GOT3 (cell line): ENCODE results near the gene DRC3.
"Not testable (repeated sequence)": the region's sequence is repeated elsewhere in the genome, so short reads cannot be mapped to it uniquely, and the experiment has no call there.

Source experiments
- DNase-seq: peaks from one replicate; lab custom pipeline; 2025; ENCODE audit warnings: mixed read lengths; lab: John Stamatoyannopoulos, UW

The DRC3 gene, protein sequence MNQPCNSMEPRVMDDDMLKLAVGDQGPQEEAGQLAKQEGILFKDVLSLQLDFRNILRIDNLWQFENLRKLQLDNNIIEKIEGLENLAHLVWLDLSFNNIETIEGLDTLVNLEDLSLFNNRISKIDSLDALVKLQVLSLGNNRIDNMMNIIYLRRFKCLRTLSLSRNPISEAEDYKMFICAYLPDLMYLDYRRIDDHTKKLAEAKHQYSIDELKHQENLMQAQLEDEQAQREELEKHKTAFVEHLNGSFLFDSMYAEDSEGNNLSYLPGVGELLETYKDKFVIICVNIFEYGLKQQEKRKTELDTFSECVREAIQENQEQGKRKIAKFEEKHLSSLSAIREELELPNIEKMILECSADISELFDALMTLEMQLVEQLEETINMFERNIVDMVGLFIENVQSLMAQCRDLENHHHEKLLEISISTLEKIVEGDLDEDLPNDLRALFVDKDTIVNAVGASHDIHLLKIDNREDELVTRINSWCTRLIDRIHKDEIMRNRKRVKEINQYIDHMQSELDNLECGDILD

DNA sequence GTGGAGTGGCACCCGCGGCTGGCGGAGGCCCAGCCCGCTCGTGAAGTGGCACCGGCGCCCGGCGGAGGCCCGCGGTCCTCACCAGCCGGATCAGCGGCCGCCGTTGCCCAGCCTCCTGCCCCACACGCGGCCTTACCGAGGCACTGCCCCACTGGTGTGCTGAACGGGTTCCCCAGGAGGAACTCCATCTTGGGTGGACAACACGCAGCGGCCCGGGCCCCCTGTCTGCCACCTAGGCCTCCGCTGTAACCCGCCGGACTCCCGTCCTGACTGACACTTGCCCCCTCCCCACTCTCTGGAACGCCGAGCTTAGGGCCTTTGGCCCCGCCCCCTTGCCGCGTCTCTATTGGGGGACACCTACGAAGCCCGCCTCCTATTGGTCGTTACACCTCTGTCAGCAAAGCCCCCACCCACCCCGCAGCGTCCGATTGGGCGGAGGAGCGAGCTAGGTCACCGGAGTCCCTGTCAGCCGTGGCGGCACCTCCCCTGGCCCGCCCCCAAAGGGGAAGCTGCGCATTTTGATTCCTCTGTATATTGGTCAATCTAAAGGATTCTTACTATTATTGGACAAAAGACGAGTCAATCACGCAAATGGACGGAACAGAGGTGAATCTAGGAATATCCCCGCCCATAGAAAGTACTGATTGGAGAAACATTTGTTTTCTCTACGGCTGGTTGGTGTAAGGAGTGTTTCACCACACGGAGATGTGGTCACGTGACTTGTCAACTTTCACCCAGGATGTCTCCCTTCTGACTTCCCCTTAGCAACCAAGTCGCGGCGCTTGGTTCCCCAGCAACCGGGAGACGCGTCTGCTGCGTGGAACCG lies at the start of gene DRC3, which contains the start of gene TOM1L2:
Gene DRC3 (plus strand): TSS at position 737 of the 826 bp plus-strand sequence. CDS start 4,737 bp downstream, outside the sequence.
Gene TOM1L2 (minus strand): TSS at position 275 of the 826 bp plus-strand sequence. CDS start 87 bp downstream, at position 188.
- DNase-seq = peak; percentile 98

DNA sequence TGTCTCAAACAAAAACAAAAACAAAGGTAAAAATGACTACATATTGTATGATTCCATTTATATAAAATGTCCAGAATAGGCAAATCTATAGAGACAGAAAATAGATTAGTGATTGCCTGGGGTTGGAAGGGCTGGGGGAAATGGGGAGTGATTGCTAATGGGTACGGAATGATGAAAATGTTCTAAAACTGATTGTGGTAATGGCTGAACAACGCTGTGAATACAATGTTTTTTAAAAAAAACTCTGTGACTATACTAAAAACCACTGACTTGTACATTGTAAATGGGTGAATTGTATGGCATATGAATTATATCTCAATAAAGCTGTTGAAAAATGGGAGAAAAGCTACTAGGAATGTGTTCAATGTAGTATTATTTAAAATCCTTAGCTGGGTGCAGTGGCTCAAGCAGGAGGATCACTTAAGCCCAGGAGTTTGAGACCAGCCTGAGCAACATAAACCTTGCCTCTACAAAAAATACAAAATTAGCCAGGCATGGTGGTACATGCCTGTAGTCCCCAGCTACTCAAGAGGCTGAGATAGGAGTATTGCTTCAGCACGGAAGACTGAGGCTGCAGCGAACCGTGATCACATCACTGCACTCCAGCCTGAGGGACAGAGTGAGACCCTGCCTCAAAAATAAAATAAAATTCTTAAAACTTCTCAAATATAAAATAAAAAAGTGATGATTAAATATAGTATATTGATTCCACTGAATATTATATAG lies 48.4 kb upstream of the DRC3 start:
- no peak for DNase-seq

DNA sequence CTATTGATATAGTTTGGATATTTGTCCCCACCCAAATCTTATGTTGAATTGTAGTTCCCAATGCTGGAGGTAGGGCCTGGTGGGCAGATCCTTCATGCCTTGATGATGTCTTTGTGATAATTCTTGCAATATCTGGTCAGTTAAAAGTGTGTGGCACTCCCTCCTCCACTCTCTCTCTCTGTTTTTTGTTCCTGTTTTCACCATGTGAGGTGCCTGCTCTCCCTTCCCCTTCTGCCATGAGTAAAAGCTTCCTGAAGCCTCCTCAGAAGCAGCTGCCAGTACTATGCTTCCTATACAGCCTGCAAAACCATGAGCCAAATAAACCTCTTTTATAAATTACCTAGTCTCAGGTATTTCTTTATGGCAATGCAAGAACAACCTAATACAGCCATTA lies 47.8 kb upstream of the DRC3 start:
- DNase-seq = no peak

DNA sequence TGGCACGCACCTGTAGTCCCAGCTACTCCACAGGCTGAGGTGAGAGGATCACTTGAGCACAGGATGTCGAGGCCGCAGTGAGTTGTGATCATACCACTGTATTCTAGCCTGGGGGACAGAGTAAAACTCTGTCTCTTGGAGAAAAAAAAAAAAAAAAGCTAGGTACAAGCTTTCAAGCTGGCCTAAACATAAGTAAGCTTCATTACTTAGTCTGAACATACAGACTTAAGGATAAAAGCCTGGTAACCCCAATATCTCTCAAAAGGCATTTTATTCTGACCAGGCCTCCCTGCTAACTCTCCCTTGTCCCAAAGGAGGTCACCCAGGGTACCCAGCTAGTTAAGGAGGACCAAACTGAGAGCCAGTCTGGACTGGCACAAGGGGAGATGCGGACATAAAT lies 46.6 kb upstream of the DRC3 start:
- no peak for DNase-seq

DNA sequence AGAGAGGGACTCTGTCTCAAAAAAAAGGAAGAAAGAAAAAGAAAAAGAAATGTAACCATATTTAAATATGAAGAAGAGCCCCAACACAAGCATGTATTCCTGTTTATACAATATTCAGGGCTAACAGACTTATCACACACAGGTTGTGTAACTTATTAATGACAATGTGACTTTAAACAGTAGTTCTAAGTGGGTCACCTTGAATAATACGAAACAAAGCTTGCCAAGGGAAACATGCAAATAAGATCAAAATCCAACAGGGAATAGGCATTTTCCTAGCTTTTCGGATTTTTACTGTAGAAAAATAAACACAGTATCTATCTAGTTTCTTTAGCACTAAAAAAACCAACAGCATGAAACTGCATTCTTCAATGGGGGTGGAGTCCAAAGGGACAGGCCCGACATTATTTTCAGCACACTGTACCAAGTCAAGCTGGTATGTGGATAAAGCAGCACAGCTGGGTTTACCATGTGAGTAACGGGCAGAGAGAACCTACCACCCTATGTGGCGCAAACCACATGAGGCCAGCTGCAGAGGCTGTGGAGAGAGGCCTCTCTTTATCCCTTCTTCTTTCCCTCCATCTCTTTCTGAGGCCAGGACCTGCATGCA lies 45.7 kb upstream of the DRC3 start:
- no peak for DNase-seq

DNA sequence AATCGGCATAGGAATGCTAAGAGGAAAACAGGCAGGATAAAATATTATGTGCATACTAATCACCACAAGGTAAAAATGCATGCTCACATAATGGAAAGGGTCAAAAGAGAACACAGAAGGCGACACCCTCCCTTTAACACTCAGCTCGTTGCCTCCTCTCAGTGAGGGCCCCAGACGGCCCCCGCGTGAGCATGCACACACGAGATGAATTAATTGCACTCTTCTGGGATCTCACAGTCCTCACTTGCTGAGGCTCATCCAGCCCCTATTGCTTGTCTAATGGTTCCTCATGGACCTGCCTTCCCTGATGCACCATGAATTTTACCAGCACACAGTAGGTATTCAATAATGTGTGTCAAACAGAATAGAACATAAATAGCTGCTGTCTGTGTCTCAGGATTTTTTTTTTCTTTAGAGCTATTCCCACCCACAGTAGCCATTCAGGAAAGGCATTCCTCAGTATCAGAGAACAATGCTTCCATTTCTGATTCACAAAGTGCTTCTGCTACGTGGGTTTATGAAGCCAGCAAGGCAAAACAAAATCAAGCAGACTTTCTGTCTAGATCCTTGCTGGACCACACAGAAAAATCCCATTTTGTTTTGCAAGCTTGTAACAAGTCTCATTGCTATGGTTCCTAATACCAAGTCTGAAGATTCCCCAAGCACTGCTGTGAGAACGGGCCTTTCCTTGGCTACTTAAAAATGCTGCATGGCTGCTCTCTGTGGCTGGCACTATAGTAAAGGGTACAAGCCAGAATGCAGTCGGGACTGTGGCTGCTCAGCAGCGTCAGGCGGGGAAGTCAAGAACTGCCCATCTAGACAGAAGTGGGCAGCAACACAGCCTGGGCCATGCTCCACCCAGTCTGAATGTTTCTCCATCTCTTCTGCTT lies 44.0 kb upstream of the DRC3 start:
- no peak for DNase-seq

DNA sequence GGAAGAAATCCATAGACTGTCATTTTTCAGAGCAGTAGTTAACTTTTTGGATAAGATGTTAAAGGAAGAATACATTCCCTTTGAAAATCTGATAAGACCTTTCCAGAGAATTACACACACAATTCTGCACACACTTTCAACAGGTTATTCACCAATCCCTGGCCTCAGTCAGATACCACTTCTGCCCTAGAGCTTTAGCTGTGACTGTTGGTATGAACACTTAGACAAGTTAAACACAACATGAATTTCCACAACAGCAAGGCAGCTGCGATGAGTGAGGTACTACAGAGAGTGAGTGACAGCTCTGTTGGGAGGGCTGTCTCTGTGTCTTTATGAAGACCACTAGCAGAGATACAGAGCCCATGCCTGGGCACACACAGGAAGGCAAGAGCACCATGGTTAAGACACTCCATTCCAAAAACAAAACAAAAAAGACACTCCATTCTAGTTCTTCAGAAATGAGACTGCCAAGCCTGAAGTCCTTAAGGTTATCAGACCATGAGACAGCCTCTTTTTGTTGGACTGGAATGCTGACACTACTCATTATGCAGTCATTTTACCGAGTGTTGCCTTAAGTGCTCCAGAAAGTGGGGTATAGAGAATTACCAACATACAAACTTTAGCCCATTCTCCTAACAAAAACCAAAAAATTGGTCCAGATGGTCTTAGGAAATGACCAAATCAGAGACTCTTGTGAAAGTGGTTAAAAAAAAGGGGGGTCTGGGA lies 42.8 kb upstream of the DRC3 start:
- no peak for DNase-seq

DNA sequence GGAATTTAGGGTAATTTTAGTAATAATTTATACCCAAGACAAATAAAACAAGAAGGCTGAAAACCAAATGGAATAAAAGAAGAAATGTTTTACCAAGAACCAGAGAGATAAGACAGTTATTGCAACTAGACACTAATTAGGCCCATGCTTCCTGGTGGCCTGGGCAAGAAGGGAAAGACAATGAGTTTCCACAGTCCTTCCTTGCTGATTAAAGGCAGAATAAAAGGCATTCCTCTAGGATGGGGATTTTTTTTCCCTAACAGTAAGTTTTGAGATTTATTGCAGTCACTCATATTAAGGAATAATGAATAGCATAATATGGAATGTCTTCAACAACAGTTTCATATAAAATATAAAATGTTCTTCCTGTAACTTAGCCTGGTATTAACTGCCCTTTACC lies 42.0 kb upstream of the DRC3 start:
- DNase-seq = no peak

DNA sequence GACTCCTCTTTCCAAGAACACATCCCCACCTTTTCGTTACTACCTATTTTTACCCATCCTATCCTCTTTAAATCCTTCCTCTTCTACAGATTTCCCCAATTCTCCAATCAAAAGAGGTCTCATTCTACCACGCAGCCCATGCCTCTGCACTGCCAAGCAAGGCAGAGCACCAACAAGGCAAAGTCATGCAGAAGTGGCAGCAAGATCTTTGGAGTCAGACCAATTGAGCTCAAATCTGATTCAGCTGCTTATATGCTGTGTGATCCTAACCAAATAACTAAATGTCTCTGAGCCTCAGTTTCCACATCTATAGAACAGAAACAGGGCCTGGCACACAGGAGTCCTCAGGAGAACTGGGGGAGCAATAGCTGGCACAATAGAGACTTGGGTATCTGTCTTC lies 41.5 kb upstream of the DRC3 start:
- DNase-seq = no peak

DNA sequence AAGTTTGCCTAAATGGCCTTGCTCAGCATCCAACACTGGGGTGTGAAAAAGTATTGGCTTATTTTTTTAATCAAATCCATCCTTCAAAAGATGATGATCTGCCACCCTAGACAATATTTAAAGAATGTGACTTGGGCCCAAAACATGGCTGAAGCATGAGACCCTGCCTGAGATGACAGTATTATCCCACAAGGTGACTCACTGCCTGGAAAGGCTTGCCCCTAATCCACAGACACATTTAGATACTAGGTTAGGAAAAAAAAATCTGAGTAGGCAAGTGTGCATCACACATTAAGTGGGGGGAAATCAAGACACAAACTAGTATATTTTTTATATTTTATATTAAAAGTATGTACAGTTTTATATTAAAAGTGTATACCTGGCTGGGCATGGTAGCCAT lies 38.9 kb upstream of the DRC3 start:
- DNase-seq = no peak

DNA sequence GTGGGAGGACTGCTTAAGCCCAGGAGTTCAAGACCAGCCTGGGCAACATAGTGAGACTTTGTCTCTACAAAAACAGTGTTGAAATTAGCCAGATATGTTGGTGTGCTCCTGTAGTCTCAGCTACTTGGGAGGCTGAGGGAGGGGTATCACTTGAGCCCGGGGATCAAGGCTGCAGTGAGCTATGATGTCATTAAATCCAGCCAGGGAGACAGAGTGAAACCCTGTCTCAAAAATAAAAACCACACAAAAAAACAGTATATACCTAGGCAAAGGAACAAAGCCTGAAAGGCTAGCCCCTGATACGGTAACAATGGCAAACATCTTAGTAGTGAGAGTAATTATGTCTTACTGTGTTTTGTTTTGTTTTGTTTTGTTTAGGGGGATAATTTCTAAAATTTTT lies 38.4 kb upstream of the DRC3 start:
- no peak for DNase-seq

DNA sequence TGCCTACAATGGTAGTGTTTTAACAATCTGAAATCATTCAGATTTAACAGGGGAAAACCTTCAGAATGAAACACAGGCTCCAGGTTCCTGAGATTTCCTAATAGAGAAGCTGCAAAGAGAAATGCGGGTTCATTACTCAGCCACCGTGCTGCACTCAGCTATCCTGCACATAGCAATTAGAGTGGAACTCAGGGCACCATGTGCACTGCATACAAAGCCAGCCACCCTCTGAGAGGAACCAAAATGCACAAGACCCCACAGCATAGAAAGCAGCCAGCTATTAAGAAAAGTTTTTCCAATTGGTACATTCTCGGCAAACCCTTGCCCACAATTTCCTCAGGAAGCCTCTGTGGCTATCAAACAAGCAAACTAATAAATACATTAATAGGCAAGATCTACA lies 37.9 kb upstream of the DRC3 start:
- no peak for DNase-seq

DNA sequence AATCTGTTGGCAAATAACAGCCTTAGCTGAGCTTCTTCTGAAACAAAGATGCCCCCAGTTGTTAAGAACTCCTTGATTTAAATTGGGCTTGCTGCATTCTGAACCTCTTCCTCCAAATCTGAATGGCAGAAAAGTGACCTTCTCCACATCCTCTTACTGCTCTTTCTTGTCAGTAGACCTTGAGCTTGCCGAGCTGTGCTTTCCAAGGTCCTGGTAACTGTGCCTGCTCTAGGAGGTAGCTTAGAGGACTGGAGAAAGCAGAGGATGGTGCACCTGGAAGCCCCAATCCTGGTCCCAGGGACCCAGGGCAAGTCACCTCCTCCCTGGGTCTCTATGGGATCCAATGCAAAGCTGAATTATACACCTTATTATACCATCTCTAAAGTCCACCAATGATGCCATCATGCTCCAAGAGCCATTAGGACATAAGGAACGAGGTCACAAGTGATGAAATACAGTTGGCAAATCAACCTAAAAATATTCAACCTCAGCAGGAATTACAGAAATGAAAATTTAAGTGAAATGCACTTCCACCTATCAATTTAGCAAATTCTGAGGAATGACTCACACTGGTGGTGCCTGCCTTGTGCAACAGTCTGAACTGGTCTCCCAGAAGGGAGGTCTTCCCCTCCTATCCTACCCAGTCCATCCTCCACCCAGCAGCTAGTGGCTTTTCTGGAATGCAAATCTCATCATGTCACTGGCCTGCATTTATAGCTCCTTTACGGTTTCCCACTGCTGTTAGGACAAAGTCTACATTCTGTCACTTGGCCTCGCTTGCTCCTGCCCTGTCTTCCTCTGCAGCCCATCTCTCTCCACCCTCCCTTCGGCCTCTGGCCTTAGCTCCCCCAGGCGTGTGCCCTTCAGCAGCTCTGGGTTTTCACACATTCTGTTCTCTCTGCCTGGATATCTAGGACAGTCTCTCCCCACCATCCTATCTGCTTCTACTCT lies 37.1 kb upstream of the DRC3 start:
- no peak for DNase-seq

DNA sequence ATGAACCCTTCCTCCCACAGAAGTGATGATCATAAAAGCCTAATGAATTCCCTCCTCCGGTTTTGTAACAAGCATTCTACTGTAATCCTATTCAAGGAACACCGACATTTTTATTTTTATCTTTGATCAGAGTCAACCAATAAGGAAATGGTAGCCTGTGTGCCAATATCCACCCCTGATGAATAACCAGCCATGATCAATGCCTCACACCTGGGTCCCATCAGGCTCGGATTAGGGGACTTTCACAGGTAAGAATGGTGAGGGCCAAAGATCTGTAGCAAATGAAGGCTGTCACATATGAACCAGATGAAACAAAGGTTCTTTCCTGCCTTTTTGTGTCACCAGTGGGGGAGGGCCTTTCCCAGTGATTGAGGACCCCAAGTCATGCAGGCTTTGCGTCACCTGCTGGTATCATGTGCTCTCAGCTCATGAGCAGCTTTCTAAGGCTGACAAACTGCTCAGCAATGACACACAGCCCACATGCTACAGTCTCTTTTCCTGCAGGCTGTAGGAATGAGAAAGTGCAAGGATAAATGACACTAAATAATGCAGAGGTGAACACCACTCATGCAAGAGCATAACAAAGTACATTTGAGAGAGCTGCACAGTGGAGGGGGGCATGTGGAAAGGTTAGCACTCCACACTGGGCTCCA lies 35.3 kb upstream of the DRC3 start:
- no peak for DNase-seq

DNA sequence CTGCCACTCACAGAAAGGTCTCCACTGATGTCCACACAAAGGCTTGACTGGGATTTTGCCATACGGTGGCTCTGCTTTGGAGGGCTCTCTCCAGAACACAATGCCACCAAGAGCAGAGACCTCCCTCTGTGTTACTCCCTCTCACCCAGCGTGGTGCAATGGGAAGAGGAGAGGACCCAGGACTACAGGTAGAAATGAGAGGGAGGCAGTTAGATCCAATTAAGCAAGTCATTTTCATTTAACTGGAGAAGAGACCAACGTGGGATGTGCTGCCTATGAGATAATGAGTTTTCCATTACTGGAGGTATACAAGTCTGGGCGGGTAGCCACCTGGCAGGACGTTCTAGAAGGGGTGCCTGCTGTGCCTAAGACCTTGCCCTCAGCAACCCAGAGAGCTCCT lies 34.7 kb upstream of the DRC3 start:
- DNase-seq = no peak

DNA sequence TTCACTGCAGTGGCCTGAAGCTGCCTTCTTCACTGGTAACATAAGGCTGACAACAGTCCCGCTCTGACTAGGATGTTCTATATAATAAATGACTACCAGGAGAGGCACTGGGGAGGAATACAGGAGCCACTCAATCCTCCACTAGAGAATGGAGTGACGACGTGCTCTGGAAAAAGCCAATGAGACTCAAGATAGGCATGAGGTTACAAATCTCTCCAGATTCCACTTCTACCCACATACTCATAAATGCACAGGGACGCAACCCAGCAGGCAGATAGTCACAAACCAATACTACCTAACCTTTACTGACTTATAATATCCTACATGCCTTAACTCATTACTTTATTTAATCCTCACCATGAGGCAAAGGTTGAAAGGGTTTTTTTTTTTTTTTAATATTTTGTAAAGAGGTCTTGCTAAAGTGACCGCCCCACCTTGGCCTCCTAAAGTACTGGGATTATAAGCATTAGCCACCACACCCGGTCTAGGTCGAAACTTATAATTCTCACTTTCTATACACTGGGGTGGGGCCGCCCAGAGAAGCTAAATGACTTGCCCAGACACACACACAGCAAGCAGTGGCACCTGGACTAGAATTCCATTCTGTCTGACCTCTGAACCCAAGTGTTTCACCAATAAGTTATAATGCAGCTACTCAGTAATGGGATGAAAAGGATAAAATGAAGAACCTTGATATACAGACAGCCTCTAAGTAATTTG lies 34.1 kb upstream of the DRC3 start:
- no peak for DNase-seq

DNA sequence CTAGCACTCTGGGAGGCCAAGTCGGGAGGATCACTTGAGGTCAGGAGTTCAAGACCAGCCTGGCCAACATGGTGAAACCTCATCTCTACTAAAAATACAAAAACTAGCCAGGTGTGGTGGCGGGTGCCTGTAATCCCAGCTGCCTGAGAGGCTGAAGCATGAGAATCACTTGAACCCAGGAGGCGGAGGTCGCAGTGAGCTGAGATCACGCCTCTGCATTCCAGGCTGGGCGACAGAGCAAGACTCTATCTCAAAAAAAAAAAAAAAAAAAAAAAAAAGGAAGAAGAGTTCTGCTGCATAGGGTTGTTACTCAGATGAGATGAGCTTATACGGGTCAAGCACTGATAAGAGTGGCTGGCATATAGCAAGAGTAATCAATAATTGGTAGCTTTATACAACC lies 32.7 kb upstream of the DRC3 start:
- not testable (repeated sequence) for DNase-seq

DNA sequence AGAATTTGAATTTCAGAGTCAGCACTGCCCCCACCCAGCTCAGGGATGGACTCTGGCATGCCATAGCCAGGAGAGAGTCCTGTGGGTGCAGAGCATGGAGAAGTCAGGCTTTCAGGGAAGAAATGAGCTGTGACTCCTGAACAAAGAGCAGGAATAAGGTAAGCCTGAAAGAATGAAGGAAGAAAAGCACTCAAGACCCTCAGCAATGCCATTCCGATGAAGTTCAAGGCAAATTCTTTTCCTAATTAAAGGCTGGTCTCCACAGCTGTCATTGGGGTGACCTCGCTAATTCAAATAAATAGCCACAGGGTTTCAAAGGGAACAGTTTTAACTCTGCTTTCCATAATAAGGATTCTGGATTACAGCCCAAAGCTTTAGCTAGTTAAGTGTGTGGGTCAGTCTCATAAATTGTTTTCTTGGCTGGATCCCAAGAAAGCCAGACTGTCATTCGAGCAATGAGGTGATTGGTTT lies 32.2 kb upstream of the DRC3 start:
- no peak for DNase-seq
